ENCODE results near the gene COPS4.
A peak's percentile ranks its signal among the peaks of the same experiment; 100 is the strongest.
"Not testable (repeated sequence)": the region's sequence is repeated elsewhere in the genome, so short reads cannot be mapped to it uniquely, and the experiment has no call there.

The COPS4 gene

GRCh38 chr4:83034630-83035494 is at the start of gene COPS4:
Gene COPS4, plus strand, starts transcription at chr4:83035183. Its CDS starts 42 bp downstream, at chr4:83035225.
- peak within 1 kb of the TSS; percentile 96 for H3K27ac ChIP-seq
- H3K9ac ChIP-seq (ENCODE audit: insufficient read length) = peak within 1 kb of the TSS; percentile 94
- DNase-seq (ENCODE audit: low read depth, low spot score) = peak; percentile 100
- TF ChIP-seq POLR2AphosphoS5 (IDR thresholded peaks at IDR 0.05; ENCODE audit: borderline replicate concordance, low read depth, low read length) (peak; percentile 87), FOXP2 (optimal IDR thresholded peaks at IDR 0.05; ENCODE audit: control extremely low read depth, extremely low read length, insufficient read depth) (no peak)
- H3K9me3 ChIP-seq (ENCODE audit: low read depth, low read length) = no peaks in the 10 kb centered on the region
- no peaks in the 10 kb centered on the region for H3K36me3 ChIP-seq (ENCODE audit: insufficient read depth, low read length)
- H3K4me3 ChIP-seq = peak within 1 kb of the TSS; percentile 97

DNA sequence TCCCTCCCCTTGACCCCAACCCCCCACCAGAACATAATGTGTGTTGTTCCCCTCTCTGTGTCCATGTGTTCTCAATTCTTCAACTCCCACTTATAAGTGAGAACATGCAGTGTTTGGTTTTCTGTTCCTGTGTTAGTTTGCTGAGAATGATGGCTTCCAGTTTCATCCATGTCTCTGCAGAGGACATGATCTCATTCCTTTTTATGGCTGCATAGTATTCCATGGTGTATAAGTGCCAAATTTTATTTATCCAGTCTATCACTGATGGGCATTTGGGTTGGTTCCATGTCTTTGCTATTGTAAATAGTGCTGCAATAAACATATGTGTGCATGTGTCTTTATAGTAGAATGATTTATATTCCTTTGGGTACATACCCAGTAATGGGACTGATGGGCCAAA is 47.5 kb upstream of the COPS4 start:
- DNase-seq (ENCODE audit: low read depth, low spot score); H3K9me3 ChIP-seq (ENCODE audit: low read depth, low read length); H3K27ac ChIP-seq; H3K9ac ChIP-seq (ENCODE audit: insufficient read length); H3K36me3 ChIP-seq (ENCODE audit: insufficient read depth, low read length); H3K4me3 ChIP-seq: not testable (repeated sequence)

- Histone ChIP-seq H3K36me3 (ENCODE audit: insufficient read depth, low read length) (peaks cover 8% of the 10 kb centered on the region), H3K9ac (ENCODE audit: insufficient read length) (no peak overlapping the region), H3K27ac (no peak overlapping the region), H3K9me3 (ENCODE audit: low read depth, low read length) (no peaks in the 10 kb centered on the region), H3K4me3 (no peak overlapping the region)
- no peak for DNase-seq (ENCODE audit: low read depth, low spot score)
- TF ChIP-seq POLR2AphosphoS5 (IDR thresholded peaks at IDR 0.05; ENCODE audit: borderline replicate concordance, low read depth, low read length) (no peak), FOXP2 (optimal IDR thresholded peaks at IDR 0.05; ENCODE audit: control extremely low read depth, extremely low read length, insufficient read depth) (no peak), EZH2 (IDR thresholded peaks at IDR 0.05) (no peak)
These were observed 46.6 kb upstream of the COPS4 start for GRCh38 chr4:82988323-82988832.

GRCh38 chr4:82989575-82990429 is 45.2 kb upstream of the COPS4 start:
- Histone ChIP-seq H3K9ac (ENCODE audit: insufficient read length) (no peak overlapping the region), H3K36me3 (ENCODE audit: insufficient read depth, low read length) (no peaks in the 10 kb centered on the region), H3K27ac (no peak overlapping the region), H3K4me3 (no peak overlapping the region), H3K9me3 (ENCODE audit: low read depth, low read length) (no peaks in the 10 kb centered on the region)
- no peak for DNase-seq (ENCODE audit: low read depth, low spot score)
- TF ChIP-seq EZH2 (IDR thresholded peaks at IDR 0.05) = no peak

- TF ChIP-seq FOXP2 (optimal IDR thresholded peaks at IDR 0.05; ENCODE audit: control extremely low read depth, extremely low read length, insufficient read depth) = no peak
- TF ChIP-seq EZH2 (IDR thresholded peaks at IDR 0.05) = no peak
- TF ChIP-seq POLR2AphosphoS5 (IDR thresholded peaks at IDR 0.05; ENCODE audit: borderline replicate concordance, low read depth, low read length) = no peak
- no peak for DNase-seq (ENCODE audit: low read depth, low spot score)
- no peak overlapping the region for H3K27ac ChIP-seq
- H3K9ac ChIP-seq (ENCODE audit: insufficient read length) = no peak overlapping the region
- H3K4me3 ChIP-seq = no peak overlapping the region
- no peaks in the 10 kb centered on the region for H3K9me3 ChIP-seq (ENCODE audit: low read depth, low read length)
- no peaks in the 10 kb centered on the region for H3K36me3 ChIP-seq (ENCODE audit: insufficient read depth, low read length)
These were observed 40.1 kb upstream of the COPS4 start for GRCh38 chr4:82994834-82995233.

- Histone ChIP-seq H3K9ac (ENCODE audit: insufficient read length) (no peak overlapping the region), H3K4me3 (no peak overlapping the region), H3K27ac (no peak overlapping the region), H3K9me3 (ENCODE audit: low read depth, low read length) (no peaks in the 10 kb centered on the region), H3K36me3 (ENCODE audit: insufficient read depth, low read length) (no peaks in the 10 kb centered on the region)
- TF ChIP-seq FOXP2 (optimal IDR thresholded peaks at IDR 0.05; ENCODE audit: control extremely low read depth, extremely low read length, insufficient read depth) (no peak), POLR2AphosphoS5 (IDR thresholded peaks at IDR 0.05; ENCODE audit: borderline replicate concordance, low read depth, low read length) (no peak), EZH2 (IDR thresholded peaks at IDR 0.05) (no peak)
- no peak for DNase-seq (ENCODE audit: low read depth, low spot score)
These were observed 36.1 kb upstream of the COPS4 start for GRCh38 chr4:82998898-82999297.

- Histone ChIP-seq H3K4me3 (no peak overlapping the region), H3K27ac (no peak overlapping the region), H3K9ac (ENCODE audit: insufficient read length) (no peak overlapping the region), H3K36me3 (ENCODE audit: insufficient read depth, low read length) (no peaks in the 10 kb centered on the region), H3K9me3 (ENCODE audit: low read depth, low read length) (no peaks in the 10 kb centered on the region)
- DNase-seq (ENCODE audit: low read depth, low spot score) = no peak
- TF ChIP-seq POLR2AphosphoS5 (IDR thresholded peaks at IDR 0.05; ENCODE audit: borderline replicate concordance, low read depth, low read length) (no peak), FOXP2 (optimal IDR thresholded peaks at IDR 0.05; ENCODE audit: control extremely low read depth, extremely low read length, insufficient read depth) (no peak)
These were observed 32.7 kb upstream of the COPS4 start for GRCh38 chr4:83002329-83002728.

DNA sequence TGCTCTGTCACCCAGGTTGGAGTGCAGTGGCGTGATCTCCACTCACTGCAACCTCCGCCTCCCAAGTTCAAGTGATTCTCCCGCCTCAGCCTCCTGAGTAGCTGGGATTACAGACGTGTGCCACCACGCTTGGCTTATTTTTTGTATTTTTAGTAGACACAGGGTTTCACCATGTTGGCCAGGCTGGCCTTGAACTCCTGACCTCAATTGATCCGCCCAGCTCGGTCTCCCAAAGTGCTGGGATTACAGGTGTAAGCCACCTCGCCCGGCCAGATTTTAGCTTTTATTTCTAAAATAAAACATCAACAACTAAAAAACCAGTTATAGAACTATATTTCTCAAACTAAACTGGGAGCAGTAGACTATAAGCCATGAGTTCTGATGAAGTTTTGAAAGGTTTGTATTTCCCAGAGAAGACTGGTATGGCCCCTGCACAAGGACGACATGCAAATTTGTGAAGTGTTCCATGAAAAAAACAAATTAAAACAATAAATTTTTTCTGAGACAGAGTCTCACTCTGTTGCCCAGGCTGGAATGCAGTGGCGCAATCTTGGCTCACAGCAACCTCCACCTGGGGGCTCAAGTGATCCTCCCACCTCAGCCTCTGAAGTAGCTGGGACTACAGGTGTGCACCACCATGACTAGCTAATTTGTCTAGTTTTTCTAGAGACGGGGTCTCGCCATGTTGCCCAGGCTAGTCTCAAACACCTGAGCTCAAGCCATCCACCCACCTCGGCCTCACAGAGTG is 31.8 kb upstream of the COPS4 start:
- DNase-seq (ENCODE audit: low read depth, low spot score); H3K9me3 ChIP-seq (ENCODE audit: low read depth, low read length); H3K36me3 ChIP-seq (ENCODE audit: insufficient read depth, low read length); H3K4me3 ChIP-seq; H3K27ac ChIP-seq; H3K9ac ChIP-seq (ENCODE audit: insufficient read length): not testable (repeated sequence)
